ENCODE data around the gene ZER1.

ZER1 gene

DNA sequence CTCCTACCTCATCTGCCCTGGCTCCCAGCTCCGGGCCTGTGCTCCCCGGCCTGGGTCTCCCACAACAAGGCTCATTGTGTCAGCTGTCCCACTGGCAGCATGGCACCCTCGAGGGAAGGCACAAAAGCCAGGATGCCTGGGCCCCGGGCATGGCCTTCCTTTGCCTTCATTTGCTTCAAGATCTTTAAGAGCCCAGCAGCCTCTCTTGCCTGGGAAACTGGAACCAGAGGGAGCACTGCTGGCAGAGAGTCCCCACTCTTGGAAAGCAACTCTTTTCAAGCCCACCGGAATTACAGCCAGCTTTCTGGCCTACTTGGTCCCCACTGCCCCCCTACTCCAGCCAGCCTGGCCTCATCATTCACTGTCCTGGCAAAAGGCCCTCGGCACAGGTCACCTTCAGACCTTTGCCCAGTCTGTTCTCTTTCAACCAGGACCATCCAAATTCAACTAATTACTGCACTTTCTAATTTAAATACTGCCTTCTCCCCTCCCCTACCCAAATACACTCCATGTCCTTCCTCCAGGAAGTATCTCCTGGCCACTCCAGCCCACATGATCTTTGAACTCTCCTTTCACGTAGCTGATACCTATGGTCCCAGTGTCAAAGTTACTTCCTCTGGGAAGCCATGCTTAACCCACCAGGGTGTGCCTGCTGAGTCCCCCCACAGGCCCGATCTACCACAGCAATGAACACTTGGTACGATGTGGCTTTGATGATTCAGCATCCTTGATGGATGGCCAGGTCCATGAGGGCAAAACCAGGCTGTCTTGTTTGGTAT is 8.9 kb downstream of the ZER1 start:
- no peak for DNase-seq (ENCODE audit: low read depth)
- TF ChIP-seq, protein P1, sequence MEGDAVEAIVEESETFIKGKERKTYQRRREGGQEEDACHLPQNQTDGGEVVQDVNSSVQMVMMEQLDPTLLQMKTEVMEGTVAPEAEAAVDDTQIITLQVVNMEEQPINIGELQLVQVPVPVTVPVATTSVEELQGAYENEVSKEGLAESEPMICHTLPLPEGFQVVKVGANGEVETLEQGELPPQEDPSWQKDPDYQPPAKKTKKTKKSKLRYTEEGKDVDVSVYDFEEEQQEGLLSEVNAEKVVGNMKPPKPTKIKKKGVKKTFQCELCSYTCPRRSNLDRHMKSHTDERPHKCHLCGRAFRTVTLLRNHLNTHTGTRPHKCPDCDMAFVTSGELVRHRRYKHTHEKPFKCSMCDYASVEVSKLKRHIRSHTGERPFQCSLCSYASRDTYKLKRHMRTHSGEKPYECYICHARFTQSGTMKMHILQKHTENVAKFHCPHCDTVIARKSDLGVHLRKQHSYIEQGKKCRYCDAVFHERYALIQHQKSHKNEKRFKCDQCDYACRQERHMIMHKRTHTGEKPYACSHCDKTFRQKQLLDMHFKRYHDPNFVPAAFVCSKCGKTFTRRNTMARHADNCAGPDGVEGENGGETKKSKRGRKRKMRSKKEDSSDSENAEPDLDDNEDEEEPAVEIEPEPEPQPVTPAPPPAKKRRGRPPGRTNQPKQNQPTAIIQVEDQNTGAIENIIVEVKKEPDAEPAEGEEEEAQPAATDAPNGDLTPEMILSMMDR (conservative IDR thresholded peaks at IDR 0.05; ENCODE audit: low read length): no peak
- H3K4me3 ChIP-seq (ENCODE audit: low read length): no peak overlapping the region

DNA sequence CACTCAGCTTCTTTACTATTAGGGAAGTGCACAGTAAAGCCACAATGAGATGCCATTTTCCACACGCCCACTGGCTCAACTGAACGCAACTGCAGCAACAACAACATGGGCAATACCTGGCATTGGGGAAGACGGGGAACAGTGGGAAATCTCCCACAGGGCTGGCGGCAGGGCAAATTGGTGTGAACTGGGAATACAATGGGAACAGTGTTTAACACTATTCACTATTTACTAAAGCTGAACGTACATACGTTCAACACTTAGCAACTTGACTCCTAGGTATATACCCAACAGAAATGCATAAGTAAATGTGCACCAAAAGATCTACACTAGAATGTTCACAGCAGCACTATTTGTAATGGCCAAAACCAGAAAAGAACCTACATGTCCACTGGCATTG is 14.1 kb downstream of the ZER1 start:
- no peak overlapping the region for H3K4me3 ChIP-seq (ENCODE audit: low read length)
- DNase-seq (ENCODE audit: low read depth): no peak
- TF ChIP-seq, protein P1 (conservative IDR thresholded peaks at IDR 0.05; ENCODE audit: low read length): no peak

DNA sequence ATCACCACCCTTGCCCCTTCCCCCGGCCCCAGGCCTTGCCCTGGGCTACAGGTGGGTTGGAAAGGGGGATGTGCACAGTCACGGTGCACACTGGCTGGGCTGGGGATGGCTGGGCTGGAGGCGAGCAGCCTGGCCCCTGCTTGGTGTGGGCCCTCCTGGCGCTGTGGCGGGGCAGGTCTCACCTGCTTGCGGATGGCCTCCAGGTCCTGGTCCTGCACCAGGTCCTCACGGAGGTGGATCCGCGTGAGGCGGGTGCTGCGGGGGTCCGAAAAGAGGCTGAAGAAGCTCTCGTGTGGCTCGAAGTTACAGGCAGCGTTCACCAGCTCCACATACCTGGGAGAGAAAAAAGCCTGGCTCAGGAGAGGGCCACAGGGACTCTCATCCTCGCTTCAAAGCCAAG is 18.1 kb downstream of the ZER1 start:
- no peak overlapping the region for H3K4me3 ChIP-seq (ENCODE audit: low read length)
- TF ChIP-seq, protein P1 (conservative IDR thresholded peaks at IDR 0.05; ENCODE audit: low read length): no peak
- no peak for DNase-seq (ENCODE audit: low read depth)

DNA sequence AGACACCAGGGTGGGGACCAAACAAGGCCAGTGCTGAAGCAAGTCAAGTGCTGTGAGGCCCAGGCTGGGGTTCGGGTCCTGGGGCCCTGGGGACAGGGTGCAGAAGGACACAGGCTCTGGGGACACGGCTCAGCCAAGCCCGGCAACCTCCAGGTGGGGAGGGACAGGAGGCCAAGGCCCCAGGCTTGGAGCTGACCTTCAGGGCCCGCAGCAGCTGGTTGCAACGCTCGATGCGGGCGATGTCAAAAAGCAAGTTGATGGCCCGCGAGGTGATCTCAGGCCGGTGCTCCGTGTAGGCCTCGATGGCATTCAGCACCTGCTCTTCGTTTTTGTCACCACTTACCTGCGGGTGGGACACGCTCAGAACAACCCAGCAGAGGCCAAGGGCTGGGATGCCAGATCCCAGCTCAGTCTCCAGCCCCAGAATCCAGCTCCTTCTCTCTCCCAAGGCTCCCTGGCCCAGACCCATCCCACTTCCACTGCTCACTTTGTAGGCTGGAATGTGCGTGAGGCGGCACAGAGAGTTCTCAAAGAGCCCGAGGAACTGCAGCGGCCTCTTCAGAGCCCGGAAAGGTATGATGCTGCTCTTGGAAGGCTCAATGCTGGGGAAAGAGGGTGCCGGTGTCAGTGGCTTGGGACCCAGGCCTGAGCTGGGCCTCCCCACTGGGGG is 20.7 kb downstream of the ZER1 start:
- DNase-seq (ENCODE audit: low read depth): no peak
- H3K4me3 ChIP-seq (ENCODE audit: low read length): no peak overlapping the region
- TF ChIP-seq, protein P1 (conservative IDR thresholded peaks at IDR 0.05; ENCODE audit: low read length): no peak

DNA sequence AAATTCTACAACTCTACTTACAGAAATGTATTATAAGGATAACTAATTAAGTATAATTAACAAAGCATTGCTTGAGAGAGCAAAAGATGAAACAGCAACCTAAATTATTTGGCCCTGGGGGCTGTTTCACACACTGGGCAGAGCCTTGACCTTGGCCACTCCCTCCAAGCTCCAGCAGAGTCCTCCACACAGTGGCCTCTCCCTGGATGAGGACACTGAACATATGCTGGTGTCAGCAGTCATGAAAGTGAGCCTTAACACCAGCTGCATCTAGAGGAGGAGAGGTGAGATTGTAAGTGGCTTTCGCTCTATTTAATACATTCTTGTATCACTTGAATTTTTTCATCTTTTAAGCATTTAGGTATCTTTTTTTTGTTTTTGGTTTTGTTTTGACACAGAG is 24.5 kb downstream of the ZER1 start:
- no peak overlapping the region for H3K4me3 ChIP-seq (ENCODE audit: low read length)
- no peak for DNase-seq (ENCODE audit: low read depth)
- TF ChIP-seq, protein P1 (conservative IDR thresholded peaks at IDR 0.05; ENCODE audit: low read length): no peak

DNA sequence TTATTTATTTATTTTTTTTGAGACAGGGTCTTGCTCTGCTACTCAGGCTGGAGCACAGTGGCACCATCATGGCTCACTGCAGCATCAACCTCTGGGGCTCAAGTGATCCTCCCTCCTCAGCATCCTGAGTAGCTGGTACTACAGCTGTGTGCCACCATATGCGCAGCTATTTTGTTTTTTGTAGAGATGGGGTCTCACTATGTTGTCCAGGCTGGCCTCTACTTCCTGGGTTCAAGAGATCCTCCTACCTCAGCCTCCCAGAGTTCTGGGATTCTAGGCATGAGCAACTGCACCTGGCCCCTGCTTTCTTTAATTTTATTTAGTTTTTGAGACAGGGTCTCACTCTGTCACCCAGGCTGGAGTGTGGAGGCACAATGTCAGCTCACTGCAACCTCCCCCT is 28.3 kb downstream of the ZER1 start:
- no peak overlapping the region for H3K4me3 ChIP-seq (ENCODE audit: low read length)
- TF ChIP-seq, protein P1 (conservative IDR thresholded peaks at IDR 0.05; ENCODE audit: low read length): no peak
- no peak for DNase-seq (ENCODE audit: low read depth)

DNA sequence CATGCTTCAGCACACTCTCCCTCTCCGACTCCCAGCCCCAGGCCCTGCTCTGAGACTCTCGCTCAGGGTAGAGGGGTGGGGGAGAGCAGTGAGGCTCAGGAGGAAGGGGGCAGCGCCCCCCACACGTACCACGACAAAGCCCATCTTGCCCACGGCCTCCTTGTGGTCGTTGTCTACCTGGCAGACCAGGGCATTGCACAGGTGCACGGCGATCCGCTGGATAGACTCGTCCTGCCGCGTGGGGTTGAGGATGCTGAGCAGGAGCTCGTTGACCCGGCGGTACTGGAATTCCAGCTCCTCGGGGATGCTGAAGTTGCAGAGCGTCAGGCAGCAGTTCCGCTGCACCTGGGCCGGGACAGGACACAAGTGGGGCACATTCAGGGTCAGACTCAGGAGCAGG is 29.3 kb downstream of the ZER1 start:
- H3K4me3 ChIP-seq (ENCODE audit: low read length): no peak overlapping the region
- DNase-seq (ENCODE audit: low read depth): no peak
- TF ChIP-seq, protein P1 (conservative IDR thresholded peaks at IDR 0.05; ENCODE audit: low read length): no peak
